BLaER1 treated with 17β-estradiol and CSF1 and Interleukin-3, amounts not matched to agents 10 nM and 100 nM (cell line): Measurements from ENCODE around the gene ZC3H12D.

Experiments used
- H3K27ac ChIP-seq, 11 experiments: shearing (Covaris generic); formaldehyde crosslinking; 2 replicates each; pipeline ENCODE4 v1.8.1; 2022
- H3K27me3 ChIP-seq, 11 experiments: shearing (Covaris generic); formaldehyde crosslinking; 2 replicates each; pipeline ENCODE4 v1.8.1; 2022
- H3K36me3 ChIP-seq, 11 experiments: shearing (Covaris generic); formaldehyde crosslinking; 2 replicates each; pipeline ENCODE4 v1.8.1; 2022
- H3K4me1 ChIP-seq, 10 experiments: shearing (Covaris generic); formaldehyde crosslinking; 2 replicates each; pipeline ENCODE4 v1.8.1; 2022
- H3K4me2 ChIP-seq, 11 experiments: shearing (Covaris generic); formaldehyde crosslinking; 2 replicates each; pipeline ENCODE4 v1.8.1; 2022
- H3K4me3 ChIP-seq, 10 experiments: shearing (Covaris generic); formaldehyde crosslinking; 2 replicates each; pipeline ENCODE4 v1.8.1; 2022
- H3K9ac ChIP-seq, 11 experiments: shearing (Covaris generic); formaldehyde crosslinking; 2 replicates each; pipeline ENCODE4 v1.8.1; 2022
- H3K9me3 ChIP-seq, 11 experiments: shearing (Covaris generic); formaldehyde crosslinking; replicated peaks in 1 of 11; 2 replicates each; pipeline ENCODE4 v1.8.1; 2022
- H4K20me1 ChIP-seq, 11 experiments: shearing (Covaris generic); formaldehyde crosslinking; 2 replicates each; pipeline ENCODE4 v1.8.1; 2022
- Cebpa-rat ChIP-seq, 11 experiments: shearing (Covaris generic); IDR thresholded peaks; 2 replicates each; pipeline ENCODE4 v1.8.1; 2022

The ZC3H12D gene

DNA sequence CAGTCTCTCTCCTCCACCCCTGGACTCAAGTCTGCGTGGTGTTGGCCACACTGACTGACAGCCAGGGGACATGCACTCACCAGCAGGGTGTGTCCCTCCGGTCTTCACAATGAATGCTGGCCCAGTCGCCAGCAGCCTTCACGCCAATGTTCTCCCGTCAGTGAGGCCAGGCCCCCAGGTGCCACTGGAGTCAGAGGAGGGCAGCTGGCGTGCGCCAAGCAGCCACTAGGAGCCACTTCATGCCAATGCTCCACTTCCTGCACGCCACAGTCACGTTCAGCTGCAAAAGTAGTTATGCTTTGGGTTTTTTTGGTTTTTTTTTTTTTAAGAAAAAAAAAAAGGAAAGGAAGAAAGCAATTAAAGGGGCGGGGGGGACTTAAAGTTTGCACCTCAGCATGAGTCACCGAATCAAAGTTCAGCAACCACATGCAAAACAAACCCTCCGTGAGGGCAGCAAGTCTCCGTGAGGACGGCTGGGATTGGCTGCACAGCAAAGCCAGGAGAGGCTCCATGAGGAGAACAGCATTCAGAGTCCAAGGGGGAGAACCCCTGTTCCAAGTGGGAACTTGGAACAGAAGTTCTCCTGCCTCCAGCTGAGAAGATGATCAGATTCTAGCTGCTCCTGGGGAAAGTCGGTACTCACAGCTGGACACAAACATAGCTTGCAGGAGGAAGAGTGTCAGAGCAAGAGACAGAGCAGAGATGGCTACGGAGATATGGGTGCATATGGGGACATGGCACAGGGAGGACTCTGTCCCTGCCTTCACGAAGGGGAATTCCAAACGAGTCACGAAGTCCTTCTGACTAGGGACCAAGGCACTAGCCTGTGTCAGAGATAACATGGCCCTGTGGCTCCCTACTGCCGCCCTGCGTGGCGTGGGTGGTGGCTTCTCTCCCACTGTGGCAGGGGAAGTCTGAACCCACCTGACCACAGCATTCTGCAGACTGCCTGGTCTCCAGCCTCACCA is at the start of gene ZC3H12D:
ZC3H12D (minus strand) TSS at position 282 of the 968 bp plus-strand sequence. CDS start 10,471 bp downstream, outside the sequence.
- Histone ChIP-seq H3K9ac (peak within 1 kb of the TSS; percentile 80 to 94 (median 86)), H3K4me1 (peaks cover 44 to 91% (median 78%) of the 10 kb centered on the region in 10 experiments), H3K4me3 (peak within 1 kb of the TSS; percentile 57 to 73 (median 60)), H3K36me3 (peaks cover 0 to 5% (median 0%) of the 10 kb centered on the region in 11 experiments; a peak in 2 of 22 replicates), H4K20me1 (no peaks in the 10 kb centered on the region), H3K4me2 (peak within 1 kb of the TSS; percentile 92 to 100 (median 98)), H3K27ac (peak within 1 kb of the TSS; percentile 80 to 99 (median 94)), H3K9me3 (no peaks in the 10 kb centered on the region), H3K27me3 (no peaks in the 10 kb centered on the region)
- no peak for TF ChIP-seq Cebpa-rat (IDR thresholded peaks at IDR 0.05)

DNA sequence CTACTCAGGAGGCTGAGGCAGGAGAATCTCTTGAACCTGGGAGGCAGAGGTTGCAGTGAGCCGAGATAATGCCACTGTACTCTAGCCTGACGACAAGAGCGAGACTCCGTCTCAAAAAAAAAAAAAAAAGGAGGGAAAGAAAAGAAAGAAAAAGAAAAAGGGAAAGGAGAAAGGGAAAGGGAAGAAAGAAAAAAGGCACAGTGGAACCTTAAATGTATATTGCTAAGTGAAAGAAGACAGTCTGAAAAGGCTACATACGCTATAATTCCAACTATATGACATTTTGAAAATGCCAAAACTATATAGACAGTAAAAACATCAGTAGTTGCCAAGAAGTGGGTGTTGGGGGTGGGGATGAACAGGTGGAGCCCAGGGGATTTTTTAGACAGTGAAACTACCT is 44.8 kb upstream of the ZC3H12D start:
- peaks cover 94 to 100% (median 99%) of the 10 kb centered on the region in 11 experiments for H3K36me3 ChIP-seq

DNA sequence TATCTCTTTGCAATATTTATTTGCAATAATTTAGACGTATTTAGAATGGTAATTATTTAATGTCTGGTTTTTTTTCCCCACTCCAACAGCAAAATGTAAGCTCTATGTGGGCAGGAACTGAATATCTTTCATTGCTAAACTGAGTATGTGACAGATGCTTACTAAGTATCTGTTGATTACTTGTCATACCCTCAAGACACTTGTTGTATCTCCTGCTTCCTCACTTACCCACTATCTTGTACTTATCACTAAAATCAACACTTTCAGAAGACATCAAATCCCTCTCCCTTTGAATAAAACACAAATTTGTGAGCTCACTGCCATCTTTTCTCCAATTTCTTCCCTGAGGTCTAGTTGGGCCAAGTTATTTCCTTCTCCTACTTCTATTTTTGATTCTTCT is 30.7 kb upstream of the ZC3H12D start:
- no peaks in the 10 kb centered on the region for H3K27me3 ChIP-seq
- no peak for TF ChIP-seq Cebpa-rat (IDR thresholded peaks at IDR 0.05)
- H3K9me3 ChIP-seq, result no peaks in the 10 kb centered on the region

More for the DNA sequence above, 44.8 kb upstream of the ZC3H12D start:
- Histone ChIP-seq H3K9ac (no peak overlapping the region), H3K4me1 (no peaks in the 10 kb centered on the region), H4K20me1 (peaks cover 0 to 25% (median 3%) of the 10 kb centered on the region in 11 experiments; a peak in 5 of 22 replicates), H3K9me3 (no peaks in the 10 kb centered on the region), H3K27ac (no peak overlapping the region), H3K4me2 (no peak overlapping the region), H3K27me3 (no peaks in the 10 kb centered on the region), H3K4me3 (no peak overlapping the region)
- TF ChIP-seq Cebpa-rat (IDR thresholded peaks at IDR 0.05), result no peak

DNA sequence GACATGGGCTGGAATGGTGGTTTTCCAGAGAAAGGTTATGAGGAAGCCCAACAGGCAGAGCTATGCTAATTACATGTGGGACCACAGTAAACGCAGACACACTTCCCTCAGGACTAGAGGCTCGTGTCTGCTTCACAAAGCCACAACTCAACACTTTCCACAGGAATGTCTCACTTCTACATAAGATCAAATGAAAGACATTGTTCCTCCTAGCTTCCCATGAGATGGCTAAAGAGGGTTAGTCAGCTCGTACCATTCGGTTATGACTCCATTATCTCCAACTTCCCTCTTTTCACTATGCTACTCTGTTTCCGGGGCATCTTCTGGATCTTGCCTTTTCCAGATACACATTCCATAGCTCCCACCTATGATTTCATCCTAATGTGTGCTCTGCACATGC is 29.1 kb upstream of the ZC3H12D start:
- H3K9me3 ChIP-seq, result no peaks in the 10 kb centered on the region
- H3K27me3 ChIP-seq, result no peaks in the 10 kb centered on the region
- peaks cover 0 to 11% (median 3%) of the 10 kb centered on the region in 11 experiments; a peak in 4 of 22 replicates for H4K20me1 ChIP-seq
- no peak for TF ChIP-seq Cebpa-rat (IDR thresholded peaks at IDR 0.05)
- H3K36me3 ChIP-seq, result peaks cover 38 to 88% (median 63%) of the 10 kb centered on the region in 11 experiments
- peak overlapping the region in 4 of 11 experiments; percentile 21 to 57 (median 42); a peak in 6 of 22 replicates for H3K4me2 ChIP-seq
- no peak overlapping the region for H3K4me3 ChIP-seq
- H3K4me1 ChIP-seq, result peaks cover 0 to 19% (median 7%) of the 10 kb centered on the region in 10 experiments; a peak in 11 of 20 replicates
- H3K27ac ChIP-seq, result peak overlapping the region in 1 of 11 experiments; percentile 31; a peak in 2 of 22 replicates
- no peak overlapping the region for H3K9ac ChIP-seq

More for the DNA sequence above, 30.7 kb upstream of the ZC3H12D start:
- Histone ChIP-seq H3K9ac (no peak overlapping the region), H3K4me1 (peaks cover 0 to 19% (median 7%) of the 10 kb centered on the region in 10 experiments; a peak in 9 of 20 replicates), H3K36me3 (peaks cover 42 to 87% (median 65%) of the 10 kb centered on the region in 11 experiments), H4K20me1 (peaks cover 0 to 11% (median 3%) of the 10 kb centered on the region in 11 experiments; a peak in 5 of 22 replicates), H3K4me3 (no peak overlapping the region), H3K27ac (no peak overlapping the region), H3K4me2 (no peak overlapping the region)

DNA sequence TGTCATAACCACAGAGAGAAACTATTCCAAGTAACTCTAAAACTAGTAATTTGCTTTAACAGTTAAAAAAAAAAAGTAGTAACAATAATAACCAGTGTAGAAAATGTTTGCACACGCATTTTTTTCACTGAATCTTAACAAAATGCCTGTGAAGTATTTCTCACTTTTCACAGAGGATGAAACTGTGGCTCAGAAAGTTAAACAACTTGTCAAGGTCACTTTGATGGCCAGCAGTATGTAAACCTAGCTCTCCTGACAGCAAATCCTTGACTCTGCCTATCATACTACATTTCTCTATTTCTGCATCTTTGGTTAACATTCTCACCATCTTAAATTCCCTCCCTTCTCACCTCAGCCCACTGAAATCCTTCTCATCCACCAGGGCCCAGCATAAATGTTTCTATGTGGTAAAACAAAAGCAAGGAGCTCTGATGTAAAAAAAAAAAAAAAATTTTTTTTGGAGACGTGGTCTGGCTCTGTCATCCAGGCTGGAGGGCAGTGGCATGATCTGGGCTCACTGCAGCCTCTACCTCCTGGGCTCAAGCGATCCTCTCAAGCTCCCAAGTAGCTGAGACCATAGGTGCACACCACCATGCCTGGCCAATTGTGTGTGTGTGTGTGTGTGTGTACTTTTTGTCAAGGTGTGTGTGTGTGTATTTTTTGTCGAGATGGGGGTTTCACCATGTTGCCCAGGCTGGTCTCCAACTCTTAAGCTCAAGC is 26.1 kb upstream of the ZC3H12D start:
- peaks cover 35 to 88% (median 59%) of the 10 kb centered on the region in 11 experiments for H3K36me3 ChIP-seq
- H3K4me1 ChIP-seq, result peaks cover 5 to 23% (median 7%) of the 10 kb centered on the region in 10 experiments; a peak in 16 of 20 replicates
- H3K4me2 ChIP-seq, result no peak overlapping the region
- no peak overlapping the region for H3K9ac ChIP-seq
- H3K27ac ChIP-seq, result no peak overlapping the region
- no peaks in the 10 kb centered on the region for H4K20me1 ChIP-seq
- H3K9me3 ChIP-seq, result no peaks in the 10 kb centered on the region
- TF ChIP-seq Cebpa-rat (IDR thresholded peaks at IDR 0.05), result no peak
- no peak overlapping the region for H3K4me3 ChIP-seq
- no peaks in the 10 kb centered on the region for H3K27me3 ChIP-seq

DNA sequence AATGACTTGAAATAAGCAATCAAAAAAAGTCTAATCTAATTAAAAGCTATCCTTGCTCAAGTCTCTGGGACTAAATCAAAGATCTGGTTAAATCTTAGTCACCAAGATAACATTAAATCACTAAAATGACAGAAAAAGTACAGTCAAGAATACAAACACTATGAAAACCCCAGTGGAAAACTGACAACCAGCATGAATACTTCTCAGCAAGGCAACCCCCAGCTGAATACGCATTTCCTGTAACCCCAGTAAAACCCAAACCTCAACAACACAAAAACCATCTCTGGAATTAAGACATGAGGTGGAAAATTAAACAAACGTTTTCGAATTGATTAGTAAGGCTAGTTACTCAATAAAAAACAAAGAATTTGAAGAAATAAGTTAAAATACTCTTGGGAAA is 23.7 kb upstream of the ZC3H12D start:
- Histone ChIP-seq H3K27ac (no peak overlapping the region), H3K4me2 (peak overlapping the region in 3 of 11 experiments; percentile 35 to 37 (median 37); a peak in 4 of 22 replicates), H3K9me3 (no peaks in the 10 kb centered on the region), H3K9ac (no peak overlapping the region), H3K4me3 (no peak overlapping the region), H3K4me1 (peaks cover 0 to 14% (median 5%) of the 10 kb centered on the region in 10 experiments; a peak in 12 of 20 replicates), H4K20me1 (no peaks in the 10 kb centered on the region), H3K27me3 (no peaks in the 10 kb centered on the region), H3K36me3 (peaks cover 41 to 85% (median 61%) of the 10 kb centered on the region in 11 experiments)
- no peak for TF ChIP-seq Cebpa-rat (IDR thresholded peaks at IDR 0.05)

DNA sequence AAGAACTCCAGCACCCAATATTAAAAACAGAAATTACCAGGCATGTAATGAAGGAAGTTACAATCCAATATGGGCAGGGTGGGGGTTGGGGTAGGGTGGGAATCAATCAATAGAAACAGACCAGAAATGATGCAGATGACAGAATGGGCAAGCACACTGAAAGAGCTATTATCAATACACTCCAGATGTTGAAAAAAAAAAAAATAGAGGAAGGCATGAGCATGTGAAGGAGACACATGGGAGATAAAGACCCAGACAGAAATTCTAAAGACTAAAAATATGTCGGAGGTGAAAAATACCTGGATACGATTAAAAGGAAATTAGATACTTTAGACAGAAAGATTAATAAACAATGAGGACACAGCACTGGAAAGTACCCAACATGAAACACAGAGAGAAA is 19.1 kb upstream of the ZC3H12D start:
- Histone ChIP-seq H4K20me1 (no peaks in the 10 kb centered on the region), H3K9me3 (no peaks in the 10 kb centered on the region; a peak in 1 of 22 replicates), H3K27ac (no peak overlapping the region), H3K4me3 (no peak overlapping the region), H3K9ac (no peak overlapping the region), H3K4me1 (peaks cover 0 to 50% (median 7%) of the 10 kb centered on the region in 10 experiments; a peak in 14 of 20 replicates), H3K36me3 (peaks cover 15 to 74% (median 39%) of the 10 kb centered on the region in 11 experiments; a peak in 21 of 22 replicates), H3K27me3 (no peaks in the 10 kb centered on the region), H3K4me2 (no peak overlapping the region)
- no peak for TF ChIP-seq Cebpa-rat (IDR thresholded peaks at IDR 0.05)

DNA sequence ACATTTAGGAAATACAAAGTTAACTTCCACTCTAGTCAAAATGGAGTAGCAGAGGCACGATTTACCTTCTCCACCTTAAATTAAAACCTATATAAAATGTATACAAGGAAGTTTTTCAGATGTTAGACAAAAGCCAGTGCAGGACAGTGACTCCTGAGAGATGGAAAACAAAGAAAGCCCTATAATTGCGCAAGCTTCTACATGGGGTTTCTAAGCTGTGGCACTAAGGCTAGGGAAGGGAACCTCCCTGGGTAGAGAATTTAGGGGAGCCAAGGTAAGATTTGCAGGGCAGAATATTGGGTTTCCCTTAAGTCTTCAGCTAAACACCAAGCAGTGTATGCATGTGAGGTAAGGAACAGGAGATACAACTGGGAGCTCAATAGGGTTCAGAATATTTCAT is 18.5 kb upstream of the ZC3H12D start:
- Histone ChIP-seq H3K36me3 (peaks cover 15 to 76% (median 37%) of the 10 kb centered on the region in 11 experiments; a peak in 21 of 22 replicates), H3K9ac (no peak overlapping the region), H4K20me1 (no peaks in the 10 kb centered on the region), H3K9me3 (no peaks in the 10 kb centered on the region; a peak in 1 of 22 replicates), H3K4me3 (no peak overlapping the region), H3K27ac (peak overlapping the region in 1 of 11 experiments; percentile 14; a peak in 1 of 22 replicates), H3K4me1 (peaks cover 0 to 51% (median 1%) of the 10 kb centered on the region in 10 experiments; a peak in 11 of 20 replicates), H3K27me3 (no peaks in the 10 kb centered on the region), H3K4me2 (peak overlapping the region in 2 of 11 experiments; percentile 55 to 58; a peak in 4 of 22 replicates)
- TF ChIP-seq Cebpa-rat (IDR thresholded peaks at IDR 0.05), result peak in 4 of 11 experiments; percentile 26 to 70 (median 51); a peak in 5 of 22 replicates
